ENCODE data around the gene RYR3.

The RYR3 gene

GRCh38 chr15:33840615-33841014 lies 529.8 kb downstream of the RYR3 start:
- no peak for TF ChIP-seq ZFX (IDR thresholded peaks at IDR 0.05; ENCODE audit: borderline replicate concordance)
- TF ChIP-seq CTCF (IDR thresholded peaks at IDR 0.05): no peak
- H3K27ac ChIP-seq: no peak overlapping the region

GRCh38 chr15:33844186-33844585 lies 533.4 kb downstream of the RYR3 start:
- no peak overlapping the region for H3K27ac ChIP-seq
- TF ChIP-seq ZFX (IDR thresholded peaks at IDR 0.05; ENCODE audit: borderline replicate concordance) (no peak), CTCF (IDR thresholded peaks at IDR 0.05) (no peak)

- no peak overlapping the region for H3K27ac ChIP-seq
- TF ChIP-seq CTCF (IDR thresholded peaks at IDR 0.05): no peak
- TF ChIP-seq ZFX (IDR thresholded peaks at IDR 0.05; ENCODE audit: borderline replicate concordance): no peak
Observed at GRCh38 chr15:33844597-33844996, 533.8 kb downstream of the RYR3 start.

GRCh38 chr15:33846142-33846541 lies 535.4 kb downstream of the RYR3 start:
- no peak overlapping the region for H3K27ac ChIP-seq
- TF ChIP-seq CTCF (IDR thresholded peaks at IDR 0.05) (no peak), ZFX (IDR thresholded peaks at IDR 0.05; ENCODE audit: borderline replicate concordance) (no peak)

- no peak for TF ChIP-seq CTCF (IDR thresholded peaks at IDR 0.05)
- no peak for TF ChIP-seq ZFX (IDR thresholded peaks at IDR 0.05; ENCODE audit: borderline replicate concordance)
Observed at GRCh38 chr15:33846862-33847261, 536.1 kb downstream of the RYR3 start.

GRCh38 chr15:33848011-33848410 lies 537.2 kb downstream of the RYR3 start:
- TF ChIP-seq ZFX (IDR thresholded peaks at IDR 0.05; ENCODE audit: borderline replicate concordance): no peak
- no peak for TF ChIP-seq CTCF (IDR thresholded peaks at IDR 0.05)
- H3K27ac ChIP-seq: no peak overlapping the region

More at GRCh38 chr15:33846862-33847261, 536.1 kb downstream of the RYR3 start:
- no peak overlapping the region for H3K27ac ChIP-seq

- no peak overlapping the region for H3K27ac ChIP-seq
- TF ChIP-seq CTCF (IDR thresholded peaks at IDR 0.05) (no peak), ZFX (IDR thresholded peaks at IDR 0.05; ENCODE audit: borderline replicate concordance) (no peak)
Observed at GRCh38 chr15:33851079-33851478, 540.3 kb downstream of the RYR3 start.
